ENCODE measurements around the gene RALGPS1. TPM values are rescaled to one million over a fixed set of nuclear protein-coding genes. Genes with fewer than 3 reads are reported as not detected.
A peak's percentile ranks its signal among the peaks of the same experiment; 100 is the strongest.

The RALGPS1 gene
- total RNA-seq, 4 donors from 2014 or later: 3.3 to 9.8 (median 6.7) TPM

DNA sequence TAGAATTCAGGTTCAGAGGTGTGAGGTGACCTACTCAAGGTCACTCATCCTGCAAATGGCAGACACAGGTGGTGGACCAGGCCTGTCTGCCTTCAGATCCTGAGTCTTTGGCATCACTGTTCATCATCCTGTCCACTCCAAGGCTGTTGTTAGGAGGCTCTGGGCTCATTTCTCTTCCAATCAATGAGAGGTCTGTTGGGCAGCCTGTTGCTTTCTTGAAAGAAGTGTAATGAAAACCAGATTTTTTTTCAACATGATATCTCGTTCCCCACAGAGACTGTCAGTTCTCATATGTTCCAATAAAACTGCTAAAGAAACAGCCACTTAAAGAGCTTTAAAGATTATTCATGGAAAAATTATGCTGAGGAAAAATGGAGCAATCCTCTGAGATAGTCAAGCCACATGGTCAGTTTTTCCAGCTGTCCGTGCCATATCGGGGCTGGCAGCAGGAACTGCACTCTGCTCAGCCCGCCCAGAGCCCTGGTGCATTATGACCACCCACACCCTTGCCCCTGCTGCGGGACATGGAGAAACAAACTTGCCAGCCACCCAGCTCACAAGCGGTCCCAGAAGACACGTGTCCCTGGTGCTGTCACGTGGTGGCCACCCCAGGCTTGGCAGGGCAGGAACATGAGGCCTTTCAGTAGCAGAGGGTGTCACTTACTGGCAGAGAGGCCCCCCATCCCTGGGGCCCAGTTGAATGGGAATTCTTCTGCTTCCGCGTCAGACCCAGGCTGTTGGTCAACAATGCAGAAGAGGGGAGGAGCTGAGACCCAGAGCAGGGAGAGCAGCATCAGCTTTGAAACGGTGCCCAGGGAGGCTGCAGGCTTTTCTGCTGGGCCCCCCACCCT is 271.6 kb downstream of the RALGPS1 start:
- WGBS, 2 donors: 18 to 19% methylated on average over 8 to 9 of the region's 11 CpGs
- TF ChIP-seq, protein P1, sequence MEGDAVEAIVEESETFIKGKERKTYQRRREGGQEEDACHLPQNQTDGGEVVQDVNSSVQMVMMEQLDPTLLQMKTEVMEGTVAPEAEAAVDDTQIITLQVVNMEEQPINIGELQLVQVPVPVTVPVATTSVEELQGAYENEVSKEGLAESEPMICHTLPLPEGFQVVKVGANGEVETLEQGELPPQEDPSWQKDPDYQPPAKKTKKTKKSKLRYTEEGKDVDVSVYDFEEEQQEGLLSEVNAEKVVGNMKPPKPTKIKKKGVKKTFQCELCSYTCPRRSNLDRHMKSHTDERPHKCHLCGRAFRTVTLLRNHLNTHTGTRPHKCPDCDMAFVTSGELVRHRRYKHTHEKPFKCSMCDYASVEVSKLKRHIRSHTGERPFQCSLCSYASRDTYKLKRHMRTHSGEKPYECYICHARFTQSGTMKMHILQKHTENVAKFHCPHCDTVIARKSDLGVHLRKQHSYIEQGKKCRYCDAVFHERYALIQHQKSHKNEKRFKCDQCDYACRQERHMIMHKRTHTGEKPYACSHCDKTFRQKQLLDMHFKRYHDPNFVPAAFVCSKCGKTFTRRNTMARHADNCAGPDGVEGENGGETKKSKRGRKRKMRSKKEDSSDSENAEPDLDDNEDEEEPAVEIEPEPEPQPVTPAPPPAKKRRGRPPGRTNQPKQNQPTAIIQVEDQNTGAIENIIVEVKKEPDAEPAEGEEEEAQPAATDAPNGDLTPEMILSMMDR (IDR thresholded peaks at IDR 0.05): no peak
- no peak for TF ChIP-seq POLR2A (IDR thresholded peaks at IDR 0.05)
- peak; percentile 72 to 98 for TF ChIP-seq EP300 (IDR thresholded peaks at IDR 0.05)
- no peak overlapping the region for H3K4me3 ChIP-seq
- peaks cover 0 to 51% (median 31%) of the 10 kb centered on the region in 4 donors for H3K4me1 ChIP-seq
- peak; percentile 82 to 86 for DNase-seq (ENCODE audit: low spot score in 2 of 2)
- H3K9me3 ChIP-seq: no peaks in the 10 kb centered on the region
- no peaks in the 10 kb centered on the region for H3K36me3 ChIP-seq
- H3K27ac ChIP-seq: peak overlapping the region; percentile 76 to 96 (median 85)
- H3K27me3 ChIP-seq: no peaks in the 10 kb centered on the region

DNA sequence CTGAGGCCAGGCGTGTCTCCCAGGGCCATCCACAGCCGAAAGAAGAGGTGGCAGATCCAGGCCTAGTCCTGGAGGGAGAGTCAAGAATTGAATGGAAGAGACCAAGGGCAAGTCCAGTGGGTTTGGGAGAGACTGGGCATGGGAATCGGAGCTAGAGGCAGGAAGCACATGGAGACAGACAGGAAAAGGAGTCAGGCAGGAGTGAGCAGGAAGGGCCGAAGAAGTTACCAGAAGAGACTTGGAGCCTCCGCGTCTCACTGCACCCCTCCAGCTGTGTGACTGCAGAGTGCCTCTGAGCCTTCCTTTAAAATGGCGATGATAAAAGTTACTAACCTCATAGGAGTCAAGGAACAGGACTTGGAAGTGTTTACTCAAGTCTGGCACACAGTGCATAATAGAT is 272.2 kb downstream of the RALGPS1 start:
- H3K27ac ChIP-seq: peak overlapping the region; percentile 76 to 96 (median 85)
- H3K27me3 ChIP-seq: no peaks in the 10 kb centered on the region
- peaks cover 0 to 51% (median 31%) of the 10 kb centered on the region in 4 donors for H3K4me1 ChIP-seq
- H3K36me3 ChIP-seq: no peaks in the 10 kb centered on the region
- WGBS, 2 donors: 50 to 53% methylated on average over 7 of the region's 7 CpGs
- H3K9me3 ChIP-seq: no peaks in the 10 kb centered on the region
- no peak overlapping the region for H3K4me3 ChIP-seq
- TF ChIP-seq, protein P1 (IDR thresholded peaks at IDR 0.05): no peak
- TF ChIP-seq EP300 (IDR thresholded peaks at IDR 0.05) (no peak), POLR2A (IDR thresholded peaks at IDR 0.05) (no peak)
- no peak for DNase-seq (ENCODE audit: low spot score in 2 of 2)

DNA sequence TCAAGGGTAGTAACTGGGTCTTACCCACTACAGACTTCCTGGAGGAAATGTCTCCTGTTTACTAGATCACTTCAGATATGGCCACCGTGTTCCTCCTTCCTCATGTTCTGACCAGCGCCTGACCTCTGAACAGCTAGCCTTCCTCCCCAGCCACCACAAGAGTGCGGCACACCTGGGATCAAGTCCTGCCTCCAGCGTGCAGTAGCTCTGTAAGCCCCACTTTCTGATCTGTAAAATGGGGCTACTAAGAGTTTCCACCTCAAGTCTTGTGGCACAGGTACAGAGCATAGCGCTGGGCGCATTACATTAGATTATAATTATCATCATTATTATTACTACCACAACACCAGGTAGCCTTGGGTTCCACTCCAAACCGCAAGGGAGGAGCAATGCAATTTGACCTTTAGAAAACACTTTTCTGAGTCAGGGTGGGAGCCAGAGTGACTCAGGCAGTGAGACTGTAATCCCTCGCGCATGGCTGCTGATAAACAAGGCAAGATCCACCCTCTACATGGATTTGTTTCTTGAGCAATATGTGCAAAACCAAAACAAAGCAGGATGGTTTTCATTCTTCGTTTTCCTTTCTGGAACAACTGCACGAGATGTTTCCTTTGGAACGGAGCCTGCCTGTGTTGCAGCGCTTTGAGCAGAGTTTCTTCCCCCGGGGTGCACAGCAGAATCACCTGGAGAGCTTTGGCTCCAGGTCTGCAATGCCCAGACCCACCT is 272.8 kb downstream of the RALGPS1 start:
- TF ChIP-seq, protein P1 (IDR thresholded peaks at IDR 0.05): peak in 1 of 5 experiments; percentile 6
- peak; percentile 73 to 98 for TF ChIP-seq EP300 (IDR thresholded peaks at IDR 0.05)
- no peak for TF ChIP-seq POLR2A (IDR thresholded peaks at IDR 0.05)

DNA sequence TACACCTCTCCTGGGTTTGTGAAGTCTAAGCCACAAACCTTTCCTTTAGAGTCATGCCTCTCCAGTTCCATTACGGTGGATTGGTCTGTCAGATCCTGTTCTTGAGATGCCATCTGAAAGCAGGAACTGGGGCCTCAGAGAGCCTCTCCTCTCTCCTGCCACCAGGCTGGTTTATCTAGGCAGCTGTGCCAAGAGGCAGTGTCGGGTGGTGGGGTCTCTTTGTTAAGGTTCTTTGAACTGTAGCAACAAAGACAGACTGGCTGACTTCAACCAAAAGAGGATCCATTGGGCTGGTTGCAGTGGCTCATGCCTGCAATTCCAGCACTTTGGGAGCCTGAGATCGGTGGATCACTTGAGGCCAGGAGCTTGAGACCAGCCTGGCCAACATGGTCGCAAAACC is 273.8 kb downstream of the RALGPS1 start:
- Histone ChIP-seq H3K9me3 (no peaks in the 10 kb centered on the region), H3K4me3 (no peak overlapping the region), H3K4me1 (peaks cover 0 to 47% (median 31%) of the 10 kb centered on the region in 4 donors), H3K36me3 (no peaks in the 10 kb centered on the region), H3K27me3 (no peaks in the 10 kb centered on the region), H3K27ac (peak overlapping the region; percentile 21 to 96 (median 84))
- 88 to 94% methylated on average over 4 of the region's 4 CpGs for WGBS, 2 donors
- DNase-seq (ENCODE audit: low spot score in 2 of 2): no peak
- TF ChIP-seq POLR2A (IDR thresholded peaks at IDR 0.05) (no peak), EP300 (IDR thresholded peaks at IDR 0.05) (no peak)
- TF ChIP-seq, protein P1 (IDR thresholded peaks at IDR 0.05): no peak

More for the DNA sequence above, 272.8 kb downstream of the RALGPS1 start:
- 36 to 42% methylated on average over 14 of the region's 14 CpGs for WGBS, 2 donors
- no peaks in the 10 kb centered on the region for H3K36me3 ChIP-seq
- DNase-seq (ENCODE audit: low spot score in 2 of 2): peak; percentile 68 to 83
- no peak overlapping the region for H3K4me3 ChIP-seq
- H3K27me3 ChIP-seq: no peaks in the 10 kb centered on the region
- no peaks in the 10 kb centered on the region for H3K9me3 ChIP-seq
- peak overlapping the region; percentile 76 to 96 (median 85) for H3K27ac ChIP-seq
- H3K4me1 ChIP-seq: peaks cover 0 to 51% (median 31%) of the 10 kb centered on the region in 4 donors

All from tibial nerve (tissue), 4 donors.